NCI-H2081 (cell line): ENCODE measurements around the gene SMIM12.
"Not testable (repeated sequence)": the region's sequence is repeated elsewhere in the genome, so short reads cannot be mapped to it uniquely, and the experiment has no call there.

ENCODE experiments used
- DNase-seq, 2 experiments: peaks; one replicate each; lab custom pipeline; 2025; lab: John Stamatoyannopoulos, UW

The SMIM12 gene

GRCh38 chr1:34843392-34844251, 15.9 kb downstream of the SMIM12 start:
- no peak for DNase-seq

GRCh38 chr1:34842952-34843371, 16.6 kb downstream of the SMIM12 start:
- no peak for DNase-seq

DNA sequence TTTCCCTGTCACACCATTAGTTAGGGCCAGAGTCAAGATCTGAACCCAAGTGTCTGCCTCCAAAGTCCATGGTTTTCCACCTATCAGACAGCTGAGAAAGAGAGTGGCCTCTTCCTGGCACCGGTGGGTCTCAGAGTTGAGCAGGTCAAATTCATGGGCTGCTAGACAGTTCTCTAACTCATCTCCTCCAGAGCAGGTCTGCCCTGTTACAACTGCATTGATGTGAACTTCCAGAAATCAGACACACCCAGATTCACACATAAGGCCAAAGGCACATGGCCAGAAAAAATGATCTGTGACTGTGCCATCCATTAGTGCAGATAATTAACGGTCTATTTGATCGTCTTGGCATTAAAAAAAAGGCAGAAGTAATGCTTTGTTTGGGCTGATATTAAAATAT, 17.5 kb downstream of the SMIM12 start:
- DNase-seq: no peak

DNA sequence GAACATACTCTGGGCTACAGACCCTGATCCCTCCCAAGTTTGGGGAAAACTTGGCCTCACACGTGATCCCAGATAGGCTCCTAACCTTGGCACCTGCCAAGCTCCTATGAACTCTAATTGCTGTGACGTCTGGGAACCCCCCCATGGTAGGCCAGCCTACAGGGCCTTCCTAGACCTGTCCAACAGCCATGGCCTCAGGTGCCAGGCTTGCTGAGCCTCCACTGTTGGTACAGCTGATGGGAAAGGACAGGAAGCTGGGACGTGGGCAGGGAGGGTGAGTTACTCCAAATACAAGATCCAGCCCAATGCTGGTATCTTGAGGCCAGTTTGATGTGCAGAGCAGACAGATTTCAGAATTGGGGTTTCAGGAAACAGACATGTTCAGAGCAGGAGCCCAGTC, 19.1 kb downstream of the SMIM12 start:
- no peak for DNase-seq

DNA sequence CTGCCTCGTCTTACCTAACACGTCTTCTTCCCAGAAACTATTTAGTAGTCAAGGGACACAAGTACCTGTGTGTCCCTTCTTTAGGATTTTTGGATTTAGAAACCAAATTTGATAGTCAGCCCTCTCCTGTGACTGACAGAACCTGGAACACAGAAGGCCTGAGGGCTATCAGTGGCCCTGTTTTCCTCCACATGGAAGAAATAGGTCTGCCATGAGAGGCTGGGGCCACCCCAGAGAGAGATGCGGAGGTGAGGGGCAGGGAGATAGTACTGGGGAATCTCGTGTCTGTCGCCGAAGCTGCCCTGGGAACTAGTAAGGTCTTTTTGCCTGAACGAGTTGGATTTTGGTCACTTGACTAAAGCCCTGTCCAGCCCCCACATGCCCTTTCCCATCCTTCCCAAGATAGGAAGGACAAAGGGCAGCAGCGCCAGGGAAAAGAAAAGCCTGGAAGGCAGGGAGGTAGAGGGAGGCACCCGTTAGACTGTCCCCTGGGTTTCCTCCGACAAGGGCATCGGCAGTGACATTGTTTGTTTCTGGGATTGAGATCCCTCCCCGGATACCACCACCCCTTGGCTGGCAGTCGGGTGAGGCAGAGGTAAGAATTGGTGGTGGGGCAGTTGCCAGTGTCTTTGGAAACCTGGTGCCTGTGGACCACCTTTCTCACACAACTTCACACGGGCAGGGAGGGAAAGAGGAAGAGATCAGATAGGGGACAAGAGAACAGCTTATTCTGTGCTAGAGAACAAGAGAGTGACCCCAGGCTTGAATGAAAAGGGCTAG, 19.8 kb downstream of the SMIM12 start:
- DNase-seq: no peak

GRCh38 chr1:34833711-34834110, 25.8 kb downstream of the SMIM12 start:
- no peak for DNase-seq

- DNase-seq: no peak
Observed at GRCh38 chr1:34831721-34832246, 27.8 kb downstream of the SMIM12 start.

- no peak for DNase-seq
Observed at GRCh38 chr1:34829250-34829649, 30.3 kb downstream of the SMIM12 start.

DNA sequence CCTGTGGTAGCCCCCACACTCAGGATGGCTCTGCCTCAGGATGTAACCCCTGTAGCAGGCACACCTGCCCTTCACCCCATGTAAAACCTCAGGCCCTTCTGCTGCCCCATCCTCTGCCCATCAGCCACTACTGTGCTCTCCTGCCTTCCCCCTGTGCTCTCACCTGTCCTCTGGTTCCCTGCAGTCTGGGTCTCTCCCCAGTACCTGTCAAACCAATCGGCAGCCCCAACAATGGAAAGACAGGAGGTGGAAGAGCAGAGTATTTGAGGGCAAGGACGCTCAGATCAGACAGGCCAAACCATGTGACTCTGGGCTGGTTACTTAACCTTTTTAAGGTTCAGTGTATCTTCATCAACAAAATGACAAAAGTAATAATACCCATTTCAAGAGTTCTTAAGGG, 30.9 kb downstream of the SMIM12 start:
- DNase-seq: no peak

DNA sequence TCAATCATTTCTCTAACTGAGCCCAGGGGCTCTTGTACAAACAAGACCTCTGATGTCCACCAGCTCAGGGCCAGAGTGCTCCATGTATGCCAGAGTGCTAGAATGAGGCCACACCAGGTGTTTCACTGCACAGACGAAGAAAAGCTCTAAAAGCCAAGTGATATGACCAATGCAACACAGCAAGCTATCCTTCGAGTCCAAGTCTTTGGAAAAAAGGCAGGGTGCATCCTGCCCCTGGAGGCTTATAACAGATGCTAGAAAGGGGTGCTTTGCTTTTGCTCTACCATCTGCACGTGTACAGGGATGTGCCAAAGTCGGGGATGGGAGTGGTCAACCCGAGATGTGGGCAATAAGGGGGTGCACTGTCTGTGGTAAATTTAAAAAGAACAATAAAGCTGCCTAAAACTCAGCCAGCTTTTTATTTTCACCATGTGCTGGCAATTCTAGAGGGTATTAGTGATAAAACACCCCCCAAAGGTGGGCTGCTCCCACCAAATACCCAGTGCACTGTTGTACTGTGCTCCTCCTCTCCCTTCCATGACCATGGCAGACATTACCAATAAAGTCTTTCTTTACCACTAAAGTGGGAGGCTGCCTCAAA, 32.1 kb downstream of the SMIM12 start:
- DNase-seq: no peak

GRCh38 chr1:34825455-34826091, 34.0 kb downstream of the SMIM12 start:
- DNase-seq: no peak

GRCh38 chr1:34824817-34825454, 34.6 kb downstream of the SMIM12 start:
- DNase-seq: no peak

GRCh38 chr1:34822202-34822601, 37.3 kb downstream of the SMIM12 start:
- no peak for DNase-seq

- not testable (repeated sequence) for DNase-seq
Observed at GRCh38 chr1:34818862-34819261, 40.7 kb downstream of the SMIM12 start.

DNA sequence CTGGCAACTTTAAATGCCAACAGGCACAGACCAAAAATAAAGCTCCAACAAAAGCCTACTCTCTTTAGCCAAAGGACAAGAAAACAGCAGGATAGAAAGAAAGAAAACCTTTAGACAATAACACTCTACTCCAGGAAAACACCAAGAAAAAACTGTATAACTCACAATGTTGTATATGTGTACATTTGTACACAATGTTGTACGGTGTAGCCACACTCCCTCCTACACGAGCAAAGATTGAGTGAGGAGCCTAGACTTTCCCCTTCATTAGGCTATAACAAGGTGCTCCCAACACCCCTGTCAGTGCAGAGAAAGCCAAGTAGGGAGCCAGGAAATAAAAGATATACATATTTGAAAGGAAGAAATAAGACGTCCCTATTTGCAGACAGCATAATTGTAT, 42.8 kb downstream of the SMIM12 start:
- DNase-seq: no peak

- DNase-seq: no peak
Observed at GRCh38 chr1:34816332-34816731, 43.2 kb downstream of the SMIM12 start.

DNA sequence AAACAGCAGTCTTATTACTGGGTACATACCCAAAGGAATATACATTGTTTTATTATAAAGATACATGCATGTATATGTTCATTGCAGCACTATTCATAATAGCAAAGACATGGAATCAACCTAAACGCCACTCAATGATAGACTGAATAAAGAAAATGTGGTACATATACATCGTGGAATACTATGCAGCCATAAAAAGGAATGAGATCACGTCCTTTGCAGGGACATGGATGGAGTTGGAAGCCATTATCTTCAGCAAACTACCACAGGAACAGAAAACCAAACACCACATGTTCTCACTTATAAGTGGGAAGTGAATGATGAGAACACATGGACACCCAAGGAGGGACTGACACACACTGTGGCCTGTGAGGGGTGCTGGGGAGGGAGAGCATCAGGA, 48.8 kb downstream of the SMIM12 start:
- not testable (repeated sequence) for DNase-seq

- no peak for DNase-seq
Observed at GRCh38 chr1:34808051-34808810, 51.3 kb downstream of the SMIM12 start.

DNA sequence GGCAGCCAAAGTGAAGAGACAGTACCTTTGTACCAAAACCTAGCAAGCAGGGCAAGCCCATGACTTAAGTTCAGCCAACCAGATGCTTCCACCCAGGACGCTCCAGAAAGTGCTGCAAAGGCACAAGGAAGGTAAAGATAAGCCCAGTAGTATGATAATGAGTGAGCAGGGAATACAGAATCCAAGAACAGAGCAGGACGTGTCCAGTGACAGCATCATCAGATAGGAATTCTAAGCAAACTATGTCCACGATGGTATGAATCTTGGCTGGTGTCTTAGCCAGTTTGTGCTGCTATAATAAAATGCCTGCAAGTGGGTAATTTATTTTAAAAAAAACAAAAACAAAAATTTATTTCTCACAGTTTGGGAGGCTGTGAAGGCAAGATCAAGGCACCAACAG, 53.2 kb downstream of the SMIM12 start:
- DNase-seq: no peak

- no peak for DNase-seq
Observed at GRCh38 chr1:34803770-34804169, 55.8 kb downstream of the SMIM12 start.
